ENCODE data around the gene HOXB5.

HOXB5 gene

GRCh38 chr17:48603959-48604769, 10.6 kb upstream of the HOXB5 start:
- FAIRE-seq (no peak), DNase-seq (ENCODE audit: insufficient read length, low spot score) (no peak)
- TF ChIP-seq CTCF (IDR thresholded peaks at IDR 0.05; ENCODE audit: insufficient read depth, missing control alignments), result no peak

- DNase-seq (ENCODE audit: insufficient read length, low spot score) (no peak), FAIRE-seq (no peak)
- TF ChIP-seq CTCF (IDR thresholded peaks at IDR 0.05; ENCODE audit: insufficient read depth, missing control alignments), result no peak
Observed at GRCh38 chr17:48601539-48602425, 8.2 kb upstream of the HOXB5 start.

- TF ChIP-seq CTCF (IDR thresholded peaks at IDR 0.05; ENCODE audit: insufficient read depth, missing control alignments), result no peak
- FAIRE-seq (no peak), DNase-seq (ENCODE audit: insufficient read length, low spot score) (no peak)
Observed at GRCh38 chr17:48601207-48601538, 7.6 kb upstream of the HOXB5 start.

- TF ChIP-seq CTCF (IDR thresholded peaks at IDR 0.05; ENCODE audit: insufficient read depth, missing control alignments), result no peak
- no peak for DNase-seq (ENCODE audit: insufficient read length, low spot score)
- no peak for FAIRE-seq
Observed at GRCh38 chr17:48600244-48601098, 6.9 kb upstream of the HOXB5 start.

- DNase-seq (ENCODE audit: insufficient read length, low spot score), result no peak
- FAIRE-seq, result no peak
- no peak for TF ChIP-seq CTCF (IDR thresholded peaks at IDR 0.05; ENCODE audit: insufficient read depth, missing control alignments)
Observed at GRCh38 chr17:48599354-48599753, 5.8 kb upstream of the HOXB5 start.

GRCh38 chr17:48598736-48599135, 5.2 kb upstream of the HOXB5 start:
- DNase-seq (ENCODE audit: insufficient read length, low spot score) (no peak), FAIRE-seq (no peak)
- TF ChIP-seq CTCF (IDR thresholded peaks at IDR 0.05; ENCODE audit: insufficient read depth, missing control alignments), result no peak
